IMR-90 (cell line): ENCODE data around the gene SYT5. TPM values are rescaled to one million over a fixed set of nuclear protein-coding genes. Genes with fewer than 3 reads are reported as not detected.

Experiments
- ATAC-seq: fragments of 200-7000 bp; cut with Tn5 transposase; 2 replicates; pipeline ENCODE4 v1.9.1; 2020; ENCODE audit warnings: low read depth, mild to moderate bottlenecking, moderate library complexity
- BruUV-seq: library from RNA; stranded (reverse); fragments of 400-500 nt; replicated peaks from 2 replicates; lab custom pipeline; 2021; lab: Mats Ljungman, UMichigan
- CTCF ChIA-PET: fragments of 300-600 bp; formaldehyde crosslinking; extraction: SDS; loops from one replicate; lab custom pipeline; 2021; ENCODE audit warnings: antibody characterized with exemption; lab: Yijun Ruan, JAX
- POLR2A ChIA-PET: fragments of 300-600 bp; sonication (Branson Sonifier 250); formaldehyde crosslinking; loops from one replicate; lab custom pipeline; 2022; ENCODE audit warnings: antibody characterized with exemption; ENCODE audit not compliant: unreplicated experiment; lab: Charles Lee
- DNase-seq: peaks from one replicate; pipeline ENCODE4 v3.0.0; 2013
- H2AFZ ChIP-seq: replicated peaks from 2 replicates; pipeline ENCODE3; 2013; ENCODE audit warnings: low read length, mild to moderate bottlenecking; ENCODE audit not compliant: poor library complexity
- H2AK5ac ChIP-seq: 2 replicates; pipeline ENCODE4 v1.6.1; 2013; ENCODE audit warnings: low read depth, low read length, inconsistent platforms
- H2AK9ac ChIP-seq: replicated peaks from 2 replicates; pipeline ENCODE3; 2013; ENCODE audit warnings: mild to moderate bottlenecking, low read depth, low read length, moderate library complexity; ENCODE audit not compliant: poor library complexity
- H2BK120ac ChIP-seq: 2 replicates; pipeline ENCODE4 v1.6.1; 2013; ENCODE audit warnings: low read depth, low read length, inconsistent platforms
- H2BK15ac ChIP-seq: 3 replicates; pipeline ENCODE4 v1.6.1; 2013; ENCODE audit warnings: low read depth, low read length, inconsistent platforms
- H2BK20ac ChIP-seq: 2 replicates; pipeline ENCODE4 v1.6.1; 2013; ENCODE audit warnings: low read depth, mild to moderate bottlenecking, inconsistent platforms, low read length, moderate library complexity
- H2BK5ac ChIP-seq: 2 replicates; pipeline ENCODE4 v1.6.1; 2013; ENCODE audit warnings: mild to moderate bottlenecking, low read depth, low read length, inconsistent platforms; ENCODE audit not compliant: poor library complexity, severe bottlenecking
- H3K14ac ChIP-seq: replicated peaks from 2 replicates; pipeline ENCODE4 v1.6.1; 2013; ENCODE audit warnings: low read depth, low read length, inconsistent platforms
- H3K18ac ChIP-seq: 2 replicates; pipeline ENCODE4 v1.6.1; 2013; ENCODE audit warnings: low read depth, low read length, control low read depth
- H3K23ac ChIP-seq: 2 replicates; pipeline ENCODE4 v1.6.1; 2013; ENCODE audit warnings: low read depth, low read length, inconsistent platforms
- H3K27ac ChIP-seq: 2 replicates; pipeline ENCODE4 v1.5.1; 2013; ENCODE audit warnings: mild to moderate bottlenecking, control low read depth, low read length; ENCODE audit not compliant: insufficient read depth
- H3K27me3 ChIP-seq: 2 replicates; pipeline ENCODE4 v1.6.1; 2013; ENCODE audit warnings: low read length; ENCODE audit not compliant: control insufficient read depth, insufficient read depth
- H3K36me3 ChIP-seq: 2 replicates; pipeline ENCODE4 v1.6.1; 2013; ENCODE audit warnings: low read length, mixed read lengths; ENCODE audit not compliant: control insufficient read depth, insufficient read depth
- H3K4ac ChIP-seq: 2 replicates; pipeline ENCODE4 v1.6.1; 2013; ENCODE audit warnings: low read depth, low read length, inconsistent platforms
- H3K4me1 ChIP-seq: 2 replicates; pipeline ENCODE4 v1.6.1; 2013; ENCODE audit warnings: low read length, mixed read lengths; ENCODE audit not compliant: control insufficient read depth, insufficient read depth
- H3K4me2 ChIP-seq: 2 replicates; pipeline ENCODE4 v1.6.1; 2013; ENCODE audit warnings: low read depth, mild to moderate bottlenecking, control low read depth, low read length, moderate library complexity
- H3K4me3 ChIP-seq: 2 replicates; pipeline ENCODE4 v1.5.1; 2013; ENCODE audit warnings: low read depth, mild to moderate bottlenecking, control low read depth, low read length, moderate library complexity; ENCODE audit not compliant: insufficient read depth
- H3K56ac ChIP-seq: 2 replicates; pipeline ENCODE4 v1.6.1; 2013; ENCODE audit warnings: low read length, inconsistent platforms; ENCODE audit not compliant: insufficient read depth; ENCODE audit errors: extremely low read depth
- H3K79me1 ChIP-seq, 2 experiments: 2 replicates each; pipeline ENCODE4 v1.6.1; 2013; ENCODE audit warnings: low read length in 2 of 2, inconsistent platforms in 1 of 2, low read depth in 1 of 2
- H3K9ac ChIP-seq: 2 replicates; pipeline ENCODE4 v1.6.1; 2013; ENCODE audit warnings: low read depth, low read length, control low read depth
- H3K9me1 ChIP-seq: 2 replicates; pipeline ENCODE4 v1.6.1; 2013; ENCODE audit warnings: low read length, inconsistent platforms; ENCODE audit not compliant: insufficient read depth
- H3K9me3 ChIP-seq: 2 replicates; pipeline ENCODE4 v1.6.1; 2013; ENCODE audit warnings: low read length; ENCODE audit not compliant: control insufficient read depth, insufficient read depth
- H4K20me1 ChIP-seq: 2 replicates; pipeline ENCODE4 v1.6.1; 2013; ENCODE audit warnings: low read length, inconsistent platforms; ENCODE audit not compliant: insufficient read depth
- H4K5ac ChIP-seq: 2 replicates; pipeline ENCODE4 v1.6.1; 2013; ENCODE audit warnings: mild to moderate bottlenecking, low read depth, low read length, control low read depth
- H4K8ac ChIP-seq, 2 experiments: 2 replicates each; pipeline ENCODE4 v1.6.1; 2013; ENCODE audit warnings: low read depth in 2 of 2, low read length in 2 of 2, control low read depth in 1 of 2, inconsistent platforms in 1 of 2
- H4K91ac ChIP-seq: 2 replicates; pipeline ENCODE4 v1.6.1; 2013; ENCODE audit warnings: low read depth, low read length, inconsistent platforms; ENCODE audit not compliant: insufficient read depth
- BHLHE40 ChIP-seq: fragments of 150-350 bp; IDR thresholded peaks from 2 replicates; pipeline ENCODE4 v1.6.1; 2016; ENCODE audit warnings: mild to moderate bottlenecking, low read depth, low read length
- CHD1 ChIP-seq: IDR thresholded peaks from 2 replicates; pipeline ENCODE4 v1.6.1; 2012; ENCODE audit warnings: low read depth, low read length, improper control_type of control experiment
- CTCF ChIP-seq: conservative IDR thresholded peaks from 2 replicates; pipeline ENCODE4 v1.5.1; 2012; ENCODE audit warnings: mild to moderate bottlenecking, low read depth, low read length, improper control_type of control experiment
- ELK1 ChIP-seq: fragments of 150-350 bp; IDR thresholded peaks from 2 replicates; pipeline ENCODE4 v1.6.1; 2016; ENCODE audit warnings: low read depth, mild to moderate bottlenecking, low read length, moderate library complexity, borderline replicate concordance
- FOS ChIP-seq: fragments of 150-350 bp; IDR thresholded peaks from 2 replicates; pipeline ENCODE4 v1.6.1; 2016; ENCODE audit warnings: low read depth, low read length
- MAFK ChIP-seq: IDR thresholded peaks from 2 replicates; pipeline ENCODE4 v1.6.1; 2012; ENCODE audit warnings: low read depth, low read length, improper control_type of control experiment
- MAZ ChIP-seq: IDR thresholded peaks from 2 replicates; pipeline ENCODE4 v1.6.1; 2012; ENCODE audit warnings: low read depth, mild to moderate bottlenecking, low read length, improper control_type of control experiment, moderate library complexity, borderline replicate concordance
- MXI1 ChIP-seq: IDR thresholded peaks from 2 replicates; pipeline ENCODE4 v1.6.1; 2012; ENCODE audit warnings: low read depth, mild to moderate bottlenecking, low read length, moderate library complexity, borderline replicate concordance
- NFE2L2 ChIP-seq: fragments of 150-350 bp; IDR thresholded peaks from 2 replicates; pipeline ENCODE4 v1.6.1; 2016; ENCODE audit warnings: low read depth, mild to moderate bottlenecking, low read length
- POLR2A ChIP-seq: IDR thresholded peaks from 2 replicates; pipeline ENCODE4 v1.6.1; 2012; ENCODE audit warnings: mild to moderate bottlenecking, low read depth, low read length
- RAD21 ChIP-seq: IDR thresholded peaks from 2 replicates; pipeline ENCODE4 v1.6.1; 2012; ENCODE audit warnings: low read length, improper control_type of control experiment
- RCOR1 ChIP-seq: IDR thresholded peaks from 2 replicates; pipeline ENCODE4 v1.6.1; 2012; ENCODE audit warnings: mild to moderate bottlenecking, low read length, improper control_type of control experiment; ENCODE audit not compliant: insufficient replicate concordance
- RFX5 ChIP-seq: IDR thresholded peaks from 2 replicates; pipeline ENCODE4 v1.8.0; 2012; ENCODE audit warnings: low read depth, mild to moderate bottlenecking, low read length, moderate library complexity
- SMC3 ChIP-seq: fragments of 150-350 bp; IDR thresholded peaks from 2 replicates; pipeline ENCODE4 v1.6.1; 2016; ENCODE audit warnings: low read depth, mild to moderate bottlenecking, antibody characterized with exemption, low read length, moderate library complexity
- USF2 ChIP-seq: fragments of 150-350 bp; IDR thresholded peaks from 2 replicates; pipeline ENCODE4 v1.6.1; 2017; ENCODE audit warnings: mild to moderate bottlenecking, antibody characterized with exemption, low read length, low read depth
- WGBS, 2 experiments: methylation state at CpG; one replicate each; pipeline versions ENCODE4 v1.1.5 to v1.1.7; 2013; ENCODE audit warnings: missing lambda C conversion rate in 2 of 2; ENCODE audit not compliant: insufficient read length in 1 of 2; ENCODE audit errors: extremely low coverage in 2 of 2; 5-methylcytosine and 5-hydroxymethylcytosine counted together
- dilution Hi-C: fragments of 300-500 bp; cut with HindIII; formaldehyde crosslinking; loops from one replicate; pipeline ENCODE4 v1.14.3; 2018; ENCODE audit warnings: low sequenced_read_pairs; ENCODE audit not compliant: unreplicated experiment
- in situ Hi-C: fragments of 300-500 bp; cut with MboI; formaldehyde crosslinking; loops from 3 replicates; pipeline ENCODE4 v1.14.3; 2019; ENCODE audit warnings: low sequenced_read_pairs, inconsistent platforms, mixed read lengths
- intact Hi-C: fragments of 100-400 bp; cut with micrococcal nuclease; formaldehyde crosslinking; loops from 2 replicates; pipeline ENCODE4 v1.10.0; 2022
- polyA plus RNA-seq, 3 experiments: library from polyadenylated mRNA; depleted of rRNA; stranded (reverse); fragments of >200 nt; gene quantifications; 2 replicates each; pipeline ENCODE4 v1.2.3, GENCODE V29; 2012; ENCODE audit warnings: low replicate concordance in 1 of 3
- total RNA-seq: library from RNA; depleted of rRNA; stranded (reverse); fragments of >200 nt; gene quantifications from 2 replicates; pipeline ENCODE4 v1.2.3, GENCODE V29; 2012

The SYT5 gene
- total and polyA plus RNA-seq, 2 of the 4 experiments (the other 2 are of a cell fraction) = under 0.01 to 0.15 TPM

- H2BK120ac ChIP-seq = no peak overlapping the region
- H3K4me1 ChIP-seq = peaks cover 1% of the 10 kb centered on the region; the same call in 1 of the 2 replicates
- TF ChIP-seq MXI1 (no peak), ELK1 (no peak), POLR2A (no peak), FOS (no peak), RAD21 (no peak), BHLHE40 (no peak), MAFK (no peak), CTCF (no peak), MAZ (no peak), CHD1 (no peak), SMC3 (no peak), NFE2L2 (no peak), USF2 (no peak), RCOR1 (no peak), RFX5 (no peak)
- DNase-seq = no peak
- no peaks in the 10 kb centered on the region for H3K36me3 ChIP-seq
- H4K8ac ChIP-seq = no peak overlapping the region
- peak overlapping the region; percentile 81 for H2AFZ ChIP-seq
- H4K5ac ChIP-seq = no peak overlapping the region
- no peak overlapping the region for H2BK20ac ChIP-seq
- no peak overlapping the region for H3K4ac ChIP-seq
- ATAC-seq = peak; percentile 48; the same call in 1 of the 2 replicates
- H3K14ac ChIP-seq = no peak overlapping the region
- no peak overlapping the region for H2BK15ac ChIP-seq
- no peak overlapping the region for H2BK5ac ChIP-seq
- no peaks in the 10 kb centered on the region for H4K20me1 ChIP-seq
- H3K9me1 ChIP-seq = no peaks in the 10 kb centered on the region
- H3K4me2 ChIP-seq = no peak overlapping the region
- H3K9me3 ChIP-seq = no peaks in the 10 kb centered on the region
- POLR2A ChIA-PET = no interaction called here
- H3K23ac ChIP-seq = no peak overlapping the region
- no peak overlapping the region for H3K4me3 ChIP-seq
- H3K27me3 ChIP-seq = peaks cover 53% of the 10 kb centered on the region
- dilution Hi-C loops (no loop called here), in situ Hi-C loops (no loop called here), intact Hi-C loops (loop anchor here (10.0 kb wide), 1 partner anchor 148 kb away; no protein-coding TSS in a partner anchor)
- peak overlapping the region; percentile 72 for H2AK9ac ChIP-seq
- H2AK5ac ChIP-seq = no peak overlapping the region
- CTCF ChIA-PET = interaction anchor here (0.7 kb wide), 1 partner anchor 14 kb away, joined by 3 read pairs; no protein-coding TSS in a partner anchor
- H3K27ac ChIP-seq = no peak overlapping the region
- H3K56ac ChIP-seq = no peak overlapping the region
- no peak overlapping the region for H3K9ac ChIP-seq
- no peaks in the 10 kb centered on the region for H3K79me1 ChIP-seq
- no peak overlapping the region for H4K91ac ChIP-seq
- 0% methylated on average over 2 of the region's 27 CpGs; no CpG with 5 or more reads in 1 of the 2 experiments for WGBS, 2 experiments
- H3K18ac ChIP-seq = no peak overlapping the region
- BruUV-seq = no TSS peak
Measured at GRCh38 chr19:55146705-55147273, 33.3 kb downstream of the SYT5 start.
